HepG2 (cell line): Measurements from ENCODE around the gene TCF12. TPM values are rescaled to one million over a fixed set of nuclear protein-coding genes. Genes with fewer than 3 reads are reported as not detected.

Source experiments
- FOXC1 ChIP-seq: sonication (generic); formaldehyde crosslinking; IDR thresholded peaks from 2 replicates; pipeline ENCODE4 v1.8.0; 2022; ENCODE audit warnings: mild to moderate bottlenecking, missing genetic modification reagents, borderline replicate concordance
- HNF1B ChIP-seq: sonication (generic); formaldehyde crosslinking; IDR thresholded peaks from 2 replicates; pipeline ENCODE4 v1.5.1; 2020; ENCODE audit warnings: mild to moderate bottlenecking, moderate library complexity, missing genetic modification reagents
- MIER2 ChIP-seq: IDR thresholded peaks from 2 replicates; pipeline ENCODE4 v1.6.1; 2016; ENCODE audit warnings: missing biosample characterization, missing genetic modification reagents
- SCMH1 ChIP-seq: sonication (generic); formaldehyde crosslinking; IDR thresholded peaks from 2 replicates; pipeline ENCODE4 v1.9.0; 2021; ENCODE audit warnings: missing genetic modification reagents, mild to moderate bottlenecking, borderline replicate concordance
- ZKSCAN1 ChIP-seq: fragments of 150-350 bp; IDR thresholded peaks from 2 replicates; pipeline ENCODE4 v1.6.1; 2014; ENCODE audit warnings: low read length
- ZMYM2 ChIP-seq: sonication (generic); formaldehyde crosslinking; IDR thresholded peaks from 2 replicates; pipeline ENCODE4 v1.8.0; 2022; ENCODE audit warnings: mild to moderate bottlenecking, missing genetic modification reagents
- ZNF30 ChIP-seq: sonication (generic); formaldehyde crosslinking; IDR thresholded peaks from 2 replicates; pipeline ENCODE4 v1.5.0; 2020; ENCODE audit warnings: mild to moderate bottlenecking, missing genetic modification reagents
- ZNF318 ChIP-seq: sonication (generic); formaldehyde crosslinking; IDR thresholded peaks from 2 replicates; pipeline ENCODE4 v1.4.0; 2020; ENCODE audit warnings: mild to moderate bottlenecking, missing genetic modification reagents
- ZNF83 ChIP-seq: sonication (generic); formaldehyde crosslinking; IDR thresholded peaks from 2 replicates; pipeline ENCODE4 v1.4.0; 2020; ENCODE audit warnings: missing genetic modification reagents, mild to moderate bottlenecking, borderline replicate concordance
- polyA plus RNA-seq, 8 experiments: library from polyadenylated mRNA; depleted of rRNA in 3 of 8; stranded (reverse) in 7 of 8; unstranded in 1 of 8; fragments of >200 nt; fragmentation: Illumina TruSeq in 4 of 8; extraction: Trizol in 4 of 8; gene quantifications; 2 replicates each; pipeline versions ENCODE4 v1.2.1 to v1.2.3, GENCODE V29; 2011 to 2016; ENCODE audit warnings: low read depth in 4 of 8, missing spikeins in 1 of 8, mixed read lengths in 1 of 8; ENCODE audit not compliant: insufficient read depth in 1 of 8
- total RNA-seq, 5 experiments: library from RNA; depleted of rRNA; stranded (reverse); fragments of >200 nt; fragmentation: Illumina TruSeq; extraction: Trizol; gene quantifications; 2 replicates each; pipeline ENCODE4 v1.2.3, GENCODE V29; 2016; ENCODE audit warnings: low read depth in 1 of 5

Gene TCF12
- total and polyA plus RNA-seq, 2 of the 13 experiments (the other 11 are each of a cell fraction or from before 2014, with no cell fraction given) = 48.6 to 51.1 TPM

GRCh38 chr15:56948764-56949101, 30.3 kb downstream of the TCF12 start (continued):
- no peak for TF ChIP-seq ZNF318
- no peak for TF ChIP-seq FOXC1 (CRISPR knock-in tag)
- no peak for TF ChIP-seq ZNF83 (CRISPR knock-in tag)
- no peak for TF ChIP-seq ZKSCAN1
- TF ChIP-seq HNF1B = no peak
- no peak for TF ChIP-seq ZMYM2
- no peak for TF ChIP-seq SCMH1
- TF ChIP-seq ZNF30 (CRISPR knock-in tag) = no peak
- no peak for TF ChIP-seq MIER2 (CRISPR knock-in tag)
